Sciatic nerve (tissue), 2 donors: ENCODE measurements around the gene PGAP1. TPM values are rescaled to one million over a fixed set of nuclear protein-coding genes. Genes with fewer than 3 reads are reported as not detected.
"Not testable (repeated sequence)": the region's sequence is repeated elsewhere in the genome, so short reads cannot be mapped to it uniquely, and the experiment has no call there.

Experiments used
- ATAC-seq: fragments of 200-7000 bp; cut with Tn5 transposase; one replicate; pipeline ENCODE4 v1.9.1; 2020; ENCODE audit warnings: mild to moderate bottlenecking, moderate library complexity
- DNase-seq: peaks from one replicate; pipeline ENCODE4 v3.0.0-alpha.2; 2020; ENCODE audit warnings: low spot score
- intact Hi-C: fragments of 100-400 bp; cut with DNase I; formaldehyde crosslinking; loops from one replicate; pipeline ENCODE4 v1.14.2; 2022
- total RNA-seq: library from RNA; stranded (reverse); fragmentation: NEBNext Ultra II Directional; extraction: Animal tissue kit (Norgen Biotek cat#: 25700); gene quantifications from one replicate; pipeline ENCODE4 v1.2.1, GENCODE V29; 2021
- donor health status: DM: no; HTN: no; CAD: no.
- donor health status: DM: no; HTN: no; CAD: no.

The PGAP1 gene
- total RNA-seq, 1 donor from 2014 or later, result 24.7 TPM

- intact Hi-C loops, result no loop called here
- ATAC-seq (no peak), DNase-seq (no peak)
Measured at GRCh38 chr2:196913691-196914090, 12.8 kb downstream of the PGAP1 start.

GRCh38 chr2:196905365-196905764 is 21.1 kb downstream of the PGAP1 start:
- intact Hi-C loops, ATAC-seq, DNase-seq: not testable (repeated sequence)

GRCh38 chr2:196902828-196903227 is 23.7 kb downstream of the PGAP1 start:
- intact Hi-C loops, result no loop called here
- no peak for DNase-seq
- no peak for ATAC-seq

GRCh38 chr2:196900843-196901242 is 25.7 kb downstream of the PGAP1 start:
- ATAC-seq (no peak), DNase-seq (no peak)
- intact Hi-C loops, result no loop called here

GRCh38 chr2:196899976-196900375 is 26.5 kb downstream of the PGAP1 start:
- ATAC-seq (no peak), DNase-seq (no peak)
- intact Hi-C loops, result no loop called here

GRCh38 chr2:196891136-196891535 is 35.4 kb downstream of the PGAP1 start:
- intact Hi-C loops, result no loop called here
- ATAC-seq (no peak), DNase-seq (no peak)

GRCh38 chr2:196887431-196887830 is 39.1 kb downstream of the PGAP1 start:
- no peak for ATAC-seq
- DNase-seq, result no peak
- intact Hi-C loops, result no loop called here

- intact Hi-C loops, result no loop called here
- DNase-seq (no peak), ATAC-seq (no peak)
Measured at GRCh38 chr2:196884368-196884767, 42.1 kb downstream of the PGAP1 start.

GRCh38 chr2:196876364-196876763 is 50.1 kb downstream of the PGAP1 start:
- DNase-seq, result no peak
- ATAC-seq, result no peak
- intact Hi-C loops, result no loop called here

GRCh38 chr2:196875414-196875813 is 51.1 kb downstream of the PGAP1 start:
- intact Hi-C loops, result no loop called here
- no peak for DNase-seq
- ATAC-seq, result no peak

GRCh38 chr2:196873511-196873910 is 53.0 kb downstream of the PGAP1 start:
- intact Hi-C loops, result no loop called here
- no peak for ATAC-seq
- DNase-seq, result no peak

GRCh38 chr2:196854629-196855028 is 71.9 kb downstream of the PGAP1 start:
- intact Hi-C loops, result no loop called here
- DNase-seq, result no peak
- no peak for ATAC-seq

GRCh38 chr2:196853301-196854087 is 73.0 kb downstream of the PGAP1 start:
- intact Hi-C loops, result no loop called here
- DNase-seq (no peak), ATAC-seq (no peak)

GRCh38 chr2:196851088-196851487 is 75.4 kb downstream of the PGAP1 start:
- intact Hi-C loops, result no loop called here
- ATAC-seq (no peak), DNase-seq (no peak)

- no peak for DNase-seq
- intact Hi-C loops, result no loop called here
- ATAC-seq, result peak; percentile 66
Measured at GRCh38 chr2:196849895-196850294, 76.6 kb downstream of the PGAP1 start.

GRCh38 chr2:196846295-196846694 is 80.2 kb downstream of the PGAP1 start:
- ATAC-seq (no peak), DNase-seq (no peak)
- intact Hi-C loops, result no loop called here

GRCh38 chr2:196845371-196845770 is 81.1 kb downstream of the PGAP1 start:
- intact Hi-C loops, result no loop called here
- no peak for ATAC-seq

GRCh38 chr2:196840171-196840570 is 86.3 kb downstream of the PGAP1 start:
- ATAC-seq (no peak), DNase-seq (no peak)
- intact Hi-C loops, result no loop called here

More at GRCh38 chr2:196845371-196845770, 81.1 kb downstream of the PGAP1 start:
- no peak for DNase-seq

GRCh38 chr2:196839574-196839973 is 86.9 kb downstream of the PGAP1 start:
- DNase-seq (no peak), ATAC-seq (no peak)
- intact Hi-C loops, result no loop called here

GRCh38 chr2:196836440-196836839 is 90.1 kb downstream of the PGAP1 start:
- ATAC-seq, result no peak
- no peak for DNase-seq

GRCh38 chr2:196830701-196831100 is 95.8 kb downstream of the PGAP1 start:
- intact Hi-C loops, result no loop called here
- ATAC-seq, result peak; percentile 56
- no peak for DNase-seq

More at GRCh38 chr2:196836440-196836839, 90.1 kb downstream of the PGAP1 start:
- intact Hi-C loops, result no loop called here
